Ureter (tissue), 1 donor: ENCODE results near the gene IKBIP. TPM values are rescaled to one million over a fixed set of nuclear protein-coding genes. Genes with fewer than 3 reads are reported as not detected.
"Not testable (repeated sequence)": the region's sequence is repeated elsewhere in the genome, so short reads cannot be mapped to it uniquely, and the experiment has no call there.

ENCODE experiments used
- DNase-seq: peaks from one replicate; pipeline ENCODE4 v3.0.0-alpha.2; 2020; ENCODE audit warnings: low spot score
- total RNA-seq: library from RNA; stranded (reverse); gene quantifications from one replicate; pipeline ENCODE4 v1.2.4, GENCODE V29; 2023
- donor health status: DM: yes; HTN: yes; CAD: no.

The IKBIP gene, protein sequence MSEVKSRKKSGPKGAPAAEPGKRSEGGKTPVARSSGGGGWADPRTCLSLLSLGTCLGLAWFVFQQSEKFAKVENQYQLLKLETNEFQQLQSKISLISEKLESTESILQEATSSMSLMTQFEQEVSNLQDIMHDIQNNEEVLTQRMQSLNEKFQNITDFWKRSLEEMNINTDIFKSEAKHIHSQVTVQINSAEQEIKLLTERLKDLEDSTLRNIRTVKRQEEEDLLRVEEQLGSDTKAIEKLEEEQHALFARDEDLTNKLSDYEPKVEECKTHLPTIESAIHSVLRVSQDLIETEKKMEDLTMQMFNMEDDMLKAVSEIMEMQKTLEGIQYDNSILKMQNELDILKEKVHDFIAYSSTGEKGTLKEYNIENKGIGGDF
- 8.1 TPM for total RNA-seq

DNA sequence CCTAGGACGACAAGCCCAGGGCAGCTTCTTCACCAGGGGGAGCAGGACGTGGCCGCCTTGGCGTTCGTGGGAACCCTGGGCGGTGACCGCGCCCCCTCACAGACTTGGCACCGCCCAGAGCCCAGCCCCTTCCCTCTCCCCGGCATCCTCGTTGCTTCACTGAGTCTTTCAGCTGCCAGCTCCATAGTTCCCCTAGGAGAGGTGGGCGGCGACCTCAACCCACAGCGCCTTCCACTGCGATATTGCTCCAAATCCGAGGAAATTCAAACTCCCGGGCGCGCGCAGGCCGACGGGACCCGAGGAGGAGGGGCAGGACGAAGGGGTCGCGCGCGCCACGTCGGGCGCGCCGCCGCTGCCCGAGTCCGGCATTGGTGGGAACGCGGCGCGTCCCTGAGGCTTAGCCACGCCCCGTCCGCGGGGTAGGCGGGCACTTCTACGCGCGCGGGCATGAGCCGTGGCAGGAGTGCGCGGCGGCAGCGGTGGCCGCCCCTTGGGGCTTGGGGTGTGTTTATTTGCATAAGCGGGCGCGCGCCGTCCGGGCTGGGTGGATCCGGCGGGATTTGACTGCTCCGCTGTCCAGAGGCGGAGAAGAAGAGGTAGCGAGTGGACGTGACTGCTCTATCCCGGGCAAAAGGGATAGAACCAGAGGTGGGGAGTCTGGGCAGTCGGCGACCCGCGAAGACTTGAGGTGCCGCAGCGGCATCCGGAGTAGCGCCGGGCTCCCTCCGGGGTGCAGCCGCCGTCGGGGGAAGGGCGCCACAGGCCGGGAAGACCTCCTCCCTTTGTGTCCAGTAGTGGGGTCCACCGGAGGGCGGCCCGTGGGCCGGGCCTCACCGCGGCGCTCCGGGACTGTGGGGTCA lies at the start of gene IKBIP, which contains the start of gene APAF1:
IKBIP (minus strand) TSS at position 77 of the 860 bp plus-strand sequence. CDS start 87 bp downstream, outside the sequence.
APAF1 (plus strand) TSS at position 579 of the 860 bp plus-strand sequence. CDS start 3,070 bp downstream, outside the sequence.
- DNase-seq = peak; percentile 98

DNA sequence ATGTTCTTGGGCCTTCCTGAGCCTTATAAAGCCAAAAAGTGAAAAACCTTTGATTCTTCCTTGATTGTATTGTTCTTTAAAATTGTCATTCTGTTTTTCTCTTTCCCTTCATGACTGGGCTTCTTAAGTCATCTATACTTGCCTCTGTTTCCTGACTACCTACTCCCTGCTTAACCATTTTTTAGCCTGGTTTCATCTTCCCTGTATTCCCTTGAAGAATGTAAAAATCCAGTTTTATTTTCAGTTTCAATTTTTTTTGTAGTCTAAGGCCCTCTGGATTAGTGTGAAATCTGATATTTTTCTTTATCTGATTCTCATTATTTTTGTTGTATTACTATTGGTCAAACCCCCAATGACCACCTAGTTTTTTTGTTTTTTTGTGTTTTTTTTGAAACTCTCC lies 46.8 kb upstream of the IKBIP start:
- DNase-seq = no peak

DNA sequence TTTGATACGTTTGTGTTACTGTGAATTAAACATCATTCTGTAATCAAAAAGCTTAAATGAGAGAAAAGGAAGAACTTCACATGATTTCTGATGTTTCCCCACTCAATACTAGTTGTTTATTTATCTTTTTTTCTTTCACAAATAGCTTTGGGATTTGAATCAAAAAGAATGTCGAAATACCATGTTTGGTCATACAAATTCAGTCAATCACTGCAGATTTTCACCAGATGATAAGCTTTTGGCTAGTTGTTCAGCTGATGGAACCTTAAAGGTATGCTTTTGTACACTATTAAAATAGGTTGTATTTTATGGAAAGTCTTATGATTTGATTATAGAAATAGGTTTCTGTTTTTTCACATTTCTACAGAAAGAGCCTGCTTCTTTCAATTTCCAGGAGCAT lies 42.0 kb upstream of the IKBIP start:
- DNase-seq = no peak

DNA sequence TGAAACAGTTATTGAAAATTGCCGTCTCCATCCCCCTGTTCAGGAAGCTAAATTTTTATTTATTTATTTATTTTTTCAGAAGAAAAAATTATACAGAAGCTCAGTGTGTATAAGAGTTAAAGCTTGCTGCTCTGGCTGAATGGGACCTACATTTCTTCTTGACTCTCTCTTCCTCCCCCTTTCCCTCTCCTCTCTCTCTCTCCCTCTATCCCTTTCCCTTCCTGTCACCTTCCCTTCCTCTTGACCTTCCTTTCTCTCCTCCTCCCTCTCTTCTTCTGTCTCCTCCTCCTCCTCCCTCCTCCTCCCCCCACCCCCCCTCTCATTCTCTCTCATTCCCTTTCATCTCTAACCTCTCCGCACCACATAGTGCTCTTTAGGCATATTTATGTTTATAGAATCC lies 39.6 kb upstream of the IKBIP start:
- DNase-seq = no peak

DNA sequence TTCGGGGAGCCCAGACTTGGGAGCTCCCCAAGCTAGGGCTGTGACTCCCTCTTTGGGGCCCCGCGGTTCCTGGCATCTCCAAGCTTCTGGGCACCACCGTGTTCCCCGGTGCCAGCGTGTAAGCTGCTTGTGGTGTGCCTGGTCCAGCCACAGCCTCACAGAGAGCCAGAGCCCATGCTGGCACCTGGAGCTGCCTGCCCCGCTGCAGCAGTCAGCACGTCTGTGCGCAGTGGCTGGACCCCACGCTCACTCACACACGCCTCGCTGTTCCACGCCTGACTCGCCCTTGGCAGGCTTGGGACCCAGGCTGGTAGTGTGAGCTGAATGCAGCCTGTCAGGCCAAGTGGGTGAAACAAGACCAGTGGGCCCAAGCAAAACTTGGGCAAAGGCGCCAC lies 35.0 kb upstream of the IKBIP start:
- DNase-seq = no peak

DNA sequence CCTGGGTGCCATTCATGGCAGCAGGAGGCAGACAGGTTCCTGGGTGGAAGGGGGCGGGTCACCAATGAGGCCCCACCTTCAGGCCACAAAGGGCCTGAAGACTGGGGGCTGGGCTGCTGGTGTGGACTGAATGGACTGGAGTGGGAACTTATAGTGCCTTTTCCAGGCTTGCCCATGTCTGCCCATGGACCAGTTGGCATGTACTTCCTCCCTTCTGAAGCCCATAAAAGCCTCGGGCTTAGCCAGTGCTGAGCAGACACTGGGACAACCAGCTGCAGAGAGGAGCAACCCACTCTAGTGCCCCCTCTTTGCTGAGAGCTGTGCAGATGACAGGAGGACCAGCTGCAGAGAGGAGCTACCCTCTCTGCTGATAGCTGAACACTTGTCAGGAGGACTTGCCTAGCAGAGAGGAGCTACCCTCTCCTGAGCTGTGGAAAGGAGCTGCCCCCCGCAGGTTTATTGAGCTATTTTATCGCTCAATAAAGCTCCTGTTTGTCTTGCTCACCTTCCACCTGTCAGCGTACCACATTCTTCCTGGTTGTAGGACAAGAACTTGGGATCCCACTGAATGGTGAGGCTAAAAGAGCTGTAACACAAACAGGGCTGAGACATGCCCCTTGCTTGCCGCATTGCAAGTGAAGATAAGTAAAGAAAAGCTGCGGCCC lies 34.5 kb upstream of the IKBIP start:
- no peak for DNase-seq

DNA sequence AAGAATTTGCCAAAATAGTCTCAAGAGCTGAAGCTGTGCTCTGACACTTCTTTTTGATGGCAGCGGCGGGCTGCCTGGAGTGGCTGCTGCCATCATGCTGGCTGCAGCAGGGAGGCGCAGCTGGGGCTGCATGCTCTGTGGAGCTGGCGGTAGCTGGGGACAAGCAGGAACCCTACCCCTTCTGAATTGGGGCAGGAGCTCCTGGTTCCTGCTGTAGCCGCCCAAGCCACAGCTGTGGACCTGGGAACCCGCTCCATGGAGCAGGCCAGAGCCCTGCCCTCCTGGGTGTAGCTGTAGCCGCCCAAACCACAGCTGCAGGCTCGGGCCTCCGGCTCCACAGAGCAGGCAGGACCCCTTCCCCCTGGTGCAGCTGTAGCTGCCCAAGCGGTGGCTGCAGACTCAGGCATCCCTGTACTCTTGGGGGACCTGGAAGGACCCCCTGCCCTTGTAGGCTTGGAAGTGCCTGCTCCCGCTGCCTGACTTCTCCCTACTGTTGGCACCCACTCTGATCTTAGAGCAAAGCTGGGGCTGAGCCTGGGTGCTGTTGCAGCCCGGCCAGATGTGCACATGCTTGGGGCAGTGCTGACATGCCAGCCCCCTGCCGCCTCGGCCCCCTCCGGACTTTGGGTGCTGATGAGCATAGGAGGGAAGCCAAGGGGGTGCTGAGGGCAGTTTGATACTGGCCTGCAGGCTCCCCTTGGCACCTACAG lies 33.8 kb upstream of the IKBIP start:
- no peak for DNase-seq

DNA sequence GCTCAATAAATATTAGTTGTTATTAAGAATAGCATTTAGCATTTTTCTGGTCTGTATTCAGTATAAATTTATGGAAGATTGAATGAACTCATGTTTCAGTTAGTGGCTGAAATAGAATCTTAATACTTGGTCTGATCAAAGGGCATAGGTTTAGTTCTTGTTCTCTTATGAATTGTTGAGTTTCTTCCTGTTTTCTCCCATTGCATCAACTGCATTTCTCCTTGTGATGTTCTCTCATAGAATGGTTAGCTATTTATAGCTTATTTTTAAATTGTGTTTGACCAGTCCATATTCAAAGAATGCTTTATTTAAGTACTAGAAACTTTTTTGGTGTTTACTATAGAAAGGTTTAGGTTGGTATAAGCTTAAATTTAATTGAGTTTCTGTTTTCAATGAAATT lies 30.3 kb upstream of the IKBIP start:
- DNase-seq = no peak

DNA sequence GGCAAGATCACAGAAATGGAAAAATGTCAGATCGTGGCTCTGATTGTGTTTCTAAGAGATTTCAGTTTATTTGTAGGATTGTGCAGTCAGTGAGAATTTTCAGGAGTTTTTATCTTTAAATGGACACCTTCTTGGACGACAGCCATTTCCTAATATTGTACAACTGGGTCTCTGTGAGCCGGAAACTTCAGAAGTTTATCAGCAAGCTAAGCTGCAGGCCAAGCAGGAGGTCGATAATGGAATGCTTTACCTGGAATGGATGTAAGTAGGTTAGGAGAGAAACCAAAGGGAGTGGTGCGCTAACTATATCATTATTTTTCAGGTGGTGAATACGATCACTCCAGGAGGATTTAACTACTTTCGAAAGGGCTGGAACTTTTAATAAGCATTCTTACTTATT lies 26.9 kb upstream of the IKBIP start:
- no peak for DNase-seq

DNA sequence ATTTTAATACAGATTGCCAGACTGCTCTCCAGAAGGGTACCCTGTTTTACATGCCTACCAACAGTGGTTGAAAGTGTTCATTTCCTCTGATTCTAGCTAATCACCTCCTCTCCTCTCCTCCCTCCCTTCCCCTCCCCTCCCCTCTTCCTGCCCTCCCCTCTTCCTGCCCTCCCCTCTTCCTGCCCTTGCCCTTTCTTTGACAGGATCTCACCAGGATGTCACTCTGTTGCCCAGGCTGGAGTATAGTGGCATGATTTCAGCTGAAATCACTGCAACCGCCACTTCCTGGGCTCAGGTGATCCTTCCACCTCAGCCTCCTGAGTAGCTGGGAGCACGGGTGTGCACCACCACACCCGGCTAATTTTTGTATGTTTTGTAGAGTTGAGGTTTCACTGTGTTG lies 25.2 kb upstream of the IKBIP start:
- DNase-seq = no peak

DNA sequence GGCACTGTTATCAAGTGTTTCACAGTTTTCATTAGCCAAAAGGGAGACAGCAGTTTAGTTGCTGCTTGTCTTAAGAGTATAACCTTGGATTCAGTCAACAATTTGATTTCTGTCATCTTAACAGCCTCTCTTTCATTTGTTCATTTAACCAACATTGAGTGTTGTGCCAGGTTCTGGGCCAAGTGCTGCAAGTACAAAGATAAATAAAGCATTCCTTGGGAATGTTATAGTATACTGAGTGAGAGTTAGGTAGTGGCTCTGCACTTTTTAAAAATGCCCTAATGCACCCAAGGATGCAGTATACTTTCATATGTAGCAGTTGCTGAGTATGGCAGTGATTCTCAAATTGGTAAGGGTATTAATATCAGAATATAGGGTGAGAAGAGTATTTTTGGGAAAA lies 15.9 kb upstream of the IKBIP start:
- DNase-seq = no peak

DNA sequence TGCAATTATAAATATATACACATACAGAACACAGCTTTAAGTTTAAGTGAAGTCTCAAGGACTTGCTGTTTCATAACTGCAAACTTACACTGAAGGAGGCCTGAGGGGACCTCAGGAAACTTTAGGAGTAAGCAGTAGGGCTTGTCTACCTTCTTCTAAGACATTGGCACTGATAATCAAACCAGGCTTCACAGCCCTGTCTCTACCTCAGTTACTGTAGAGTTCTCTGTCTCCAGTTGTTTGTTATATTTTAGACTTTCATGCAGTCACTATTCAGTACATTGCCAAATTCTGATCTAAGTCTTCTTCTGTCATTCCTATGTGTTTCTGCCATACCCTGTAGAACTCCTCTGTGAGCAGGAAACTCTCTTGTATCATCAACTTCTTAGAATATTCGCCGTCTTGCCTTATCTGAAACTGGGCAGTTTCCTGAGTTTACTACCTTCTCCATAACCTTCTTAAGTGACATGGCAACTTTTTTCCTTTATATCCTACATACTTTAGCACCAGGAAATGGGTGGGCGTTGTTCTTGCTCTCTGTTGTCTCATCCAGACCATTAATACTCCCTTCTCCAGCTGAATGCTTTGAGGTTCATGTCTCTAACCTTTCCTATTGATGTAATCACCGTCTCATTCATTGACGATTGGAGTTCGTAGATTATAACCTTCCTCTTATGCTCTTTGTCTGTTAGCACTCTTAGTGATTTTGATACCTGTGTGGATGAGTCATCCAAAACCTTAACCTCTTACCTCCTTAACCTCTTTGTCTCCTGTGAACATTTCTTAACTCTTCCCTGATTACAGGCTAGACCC lies 11.9 kb upstream of the IKBIP start:
- no peak for DNase-seq

DNA sequence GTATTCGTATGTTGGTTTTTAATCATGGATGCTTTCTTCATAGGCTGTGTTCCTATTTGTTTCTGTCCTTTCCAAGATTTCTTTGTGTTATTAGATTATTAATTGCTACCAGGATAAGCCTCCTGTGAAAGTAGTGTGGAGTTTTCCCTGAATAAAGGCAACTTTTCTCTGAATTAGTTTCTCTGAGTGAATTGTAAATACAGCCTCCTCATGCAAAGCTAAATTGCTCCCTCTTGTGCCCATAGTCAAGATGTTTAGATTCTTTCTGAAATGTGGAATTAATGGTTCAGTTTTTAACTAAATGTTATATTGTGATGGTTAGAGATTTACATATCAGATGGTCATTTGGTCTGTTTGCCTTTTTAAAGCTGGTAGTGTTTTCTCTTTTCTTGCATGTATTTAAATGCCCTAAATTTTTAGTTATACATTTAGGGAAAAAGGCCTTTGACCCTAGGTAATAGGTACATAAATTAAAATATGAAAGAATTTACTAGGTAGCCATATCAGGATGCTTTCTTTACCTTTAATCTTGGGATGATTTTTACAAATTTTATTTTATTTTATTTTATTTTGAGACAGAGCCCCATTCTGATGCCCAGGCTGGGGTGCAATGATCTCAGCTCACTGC lies 9.4 kb upstream of the IKBIP start:
- no peak for DNase-seq

DNA sequence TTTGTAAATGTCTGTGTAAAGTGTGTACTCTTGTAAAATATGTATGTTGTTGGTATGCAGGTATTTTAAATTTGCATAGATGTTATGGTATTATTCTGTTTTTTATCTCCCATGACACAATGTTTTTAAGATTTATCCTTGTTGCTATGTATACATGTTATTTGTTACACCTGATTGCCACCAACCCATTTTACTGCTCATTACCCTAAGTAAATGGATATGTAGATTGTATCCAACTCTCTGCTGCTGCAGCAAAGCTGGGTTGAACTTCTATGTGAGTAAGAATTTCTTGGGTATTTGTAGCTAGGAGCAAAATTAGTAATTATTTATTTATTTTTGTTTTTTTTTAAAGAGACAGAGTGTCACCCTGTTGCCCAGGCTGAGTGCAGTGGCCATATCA lies 6.7 kb upstream of the IKBIP start:
- DNase-seq = no peak

DNA sequence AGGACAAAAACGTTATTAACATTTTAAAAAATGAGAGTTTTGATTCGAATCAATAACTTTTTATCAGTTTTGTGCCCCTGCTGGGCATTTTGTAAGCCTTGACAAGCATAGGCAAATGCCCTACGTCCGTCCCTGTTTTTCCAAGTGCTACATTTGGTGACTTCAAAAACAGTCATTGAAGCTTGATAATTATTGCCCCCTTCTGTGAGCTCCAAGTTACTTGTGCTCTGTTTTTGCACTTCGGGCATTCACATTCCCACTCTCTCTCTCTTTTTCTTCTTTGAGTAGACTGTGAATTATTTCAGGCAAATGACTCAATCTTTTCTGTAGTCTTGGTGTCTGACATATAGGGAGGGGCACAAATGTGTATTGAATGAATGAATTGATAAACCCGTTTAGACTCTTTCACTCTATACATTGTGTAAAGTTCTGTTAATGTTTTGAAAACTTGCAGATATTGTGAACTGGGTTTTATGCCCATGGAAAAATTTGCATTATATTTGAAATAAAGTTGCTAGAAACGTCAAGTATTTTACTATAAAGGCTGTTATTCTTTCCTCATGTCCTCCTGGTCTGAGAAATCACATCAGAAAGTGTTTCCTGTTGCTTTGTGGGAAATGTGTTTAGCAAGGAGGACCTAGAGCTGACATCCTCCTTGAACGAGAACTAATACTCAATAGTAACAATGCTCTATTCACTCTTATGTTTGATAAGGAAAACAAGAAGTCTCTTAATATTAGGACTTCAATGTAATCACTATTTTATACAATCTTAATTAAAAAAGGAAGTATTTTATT lies 1.9 kb upstream of the IKBIP start:
- no peak for DNase-seq

DNA sequence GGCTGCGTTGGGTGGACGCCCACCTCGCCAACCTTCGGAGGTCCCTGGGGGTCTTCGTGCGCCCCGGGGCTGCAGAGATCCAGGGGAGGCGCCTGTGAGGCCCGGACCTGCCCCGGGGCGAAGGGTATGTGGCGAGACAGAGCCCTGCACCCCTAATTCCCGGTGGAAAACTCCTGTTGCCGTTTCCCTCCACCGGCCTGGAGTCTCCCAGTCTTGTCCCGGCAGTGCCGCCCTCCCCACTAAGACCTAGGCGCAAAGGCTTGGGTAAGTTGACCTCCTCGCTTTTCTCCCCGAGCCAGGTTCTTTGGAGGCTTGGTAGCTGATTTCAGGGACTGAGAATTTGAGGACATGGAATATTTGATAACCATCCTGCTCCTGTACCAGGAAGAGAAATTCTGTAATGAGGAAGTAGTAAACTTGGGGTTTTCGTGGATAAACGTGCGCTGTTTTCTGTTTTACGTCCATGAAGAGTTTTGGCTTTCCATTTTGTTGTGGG lies 1.0 kb upstream of the IKBIP start:
- no peak for DNase-seq

DNA sequence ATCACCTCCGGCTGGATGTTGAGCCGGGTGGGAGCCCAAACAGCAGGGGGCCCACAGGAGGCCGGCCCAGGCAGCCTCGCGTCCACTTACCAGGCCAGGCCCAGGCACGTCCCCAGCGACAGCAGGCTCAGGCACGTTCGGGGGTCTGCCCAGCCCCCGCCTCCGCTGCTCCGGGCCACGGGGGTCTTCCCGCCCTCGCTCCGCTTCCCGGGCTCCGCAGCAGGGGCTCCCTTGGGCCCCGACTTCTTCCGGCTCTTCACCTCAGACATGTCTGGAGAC lies 216 bp downstream of the IKBIP start:
- DNase-seq = no peak

DNA sequence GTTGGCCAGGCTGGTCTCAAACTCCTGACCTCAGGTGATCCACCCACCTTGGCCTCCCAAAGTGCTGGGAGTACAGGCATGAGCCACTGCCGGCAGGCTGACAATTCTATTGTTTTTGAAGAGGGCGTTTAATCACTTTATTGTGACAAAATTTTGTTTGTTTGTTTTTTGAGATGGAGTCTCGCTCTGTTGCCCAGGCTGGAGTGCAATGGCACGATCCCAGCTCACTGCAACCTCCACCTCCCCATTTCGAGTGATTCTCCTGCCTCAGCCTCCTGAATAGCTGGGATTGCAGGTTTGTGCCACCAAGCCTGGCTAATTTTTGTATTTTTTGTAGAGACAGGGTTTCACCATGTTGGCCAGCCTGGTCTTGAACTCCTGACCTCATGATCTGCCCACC lies 1.8 kb downstream of the IKBIP start:
- DNase-seq = not testable (repeated sequence)

DNA sequence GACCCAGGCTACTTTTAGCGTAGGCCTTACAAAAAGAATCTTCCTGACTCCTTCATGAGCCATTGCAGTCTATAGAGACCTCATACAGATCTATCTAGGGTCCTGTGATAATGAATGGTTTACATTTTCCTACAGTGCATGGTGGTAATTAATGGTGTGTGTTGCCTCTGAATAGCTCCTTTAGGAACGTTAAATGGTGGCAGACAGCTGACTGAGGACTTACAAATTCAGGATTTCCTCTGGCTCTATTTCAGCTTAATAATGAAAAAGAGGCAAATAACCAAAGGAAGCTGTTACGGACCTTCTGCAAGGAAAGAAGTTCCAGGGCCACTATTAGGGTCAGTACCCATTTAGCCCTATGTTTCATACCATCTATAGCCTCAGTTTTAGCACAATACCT lies 5.1 kb downstream of the IKBIP start:
- DNase-seq = no peak

DNA sequence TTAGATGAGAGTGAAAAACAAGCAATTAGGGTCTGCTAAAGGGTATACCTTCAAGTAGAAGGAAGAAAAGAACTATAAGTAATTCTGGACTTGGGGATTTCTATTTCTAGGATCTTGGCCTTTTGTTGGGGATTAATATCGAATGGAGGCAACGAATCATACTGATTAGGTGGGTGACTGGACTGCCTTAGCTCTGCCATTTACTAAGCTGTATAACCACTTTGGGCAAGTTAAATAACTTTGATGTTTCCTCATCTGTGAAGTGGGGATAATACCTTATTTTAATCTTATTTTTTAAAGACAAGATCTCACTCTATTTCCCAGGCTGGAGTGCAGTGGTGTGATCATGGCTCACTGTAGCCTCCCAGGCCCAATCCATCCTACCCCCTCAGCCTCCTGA lies 6.6 kb downstream of the IKBIP start:
- no peak for DNase-seq
